ENCODE results near the gene NDC1. TPM values are rescaled to one million over a fixed set of nuclear protein-coding genes. Genes with fewer than 3 reads are reported as not detected.

NDC1 gene
- total RNA-seq, 1 donor from 2014 or later, result 6.4 TPM

DNA sequence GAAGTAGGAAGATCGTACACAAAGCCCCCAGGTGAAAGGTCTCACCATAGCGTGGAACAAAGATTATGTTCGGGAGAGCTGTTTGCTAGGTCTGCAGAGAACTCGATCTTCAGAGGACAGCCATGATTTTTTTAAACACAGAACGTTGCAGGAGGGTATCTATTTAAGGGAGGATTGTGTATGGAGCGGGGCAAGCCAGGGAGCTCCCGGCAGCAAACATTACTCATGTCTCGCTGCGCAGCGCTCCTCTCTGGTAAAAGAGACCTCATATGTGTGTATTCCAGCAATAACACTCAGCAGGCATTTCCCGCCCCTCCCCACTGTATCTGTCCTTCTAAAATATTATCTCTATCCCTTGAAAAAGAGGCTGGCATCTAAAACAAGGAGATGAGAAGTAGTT, 101.8 kb downstream of the NDC1 start:
- DNase-seq (ENCODE audit: missing footprints), result no peak
- no peak for ATAC-seq
- intact Hi-C loops (cut with DNase I), result no loop called here

DNA sequence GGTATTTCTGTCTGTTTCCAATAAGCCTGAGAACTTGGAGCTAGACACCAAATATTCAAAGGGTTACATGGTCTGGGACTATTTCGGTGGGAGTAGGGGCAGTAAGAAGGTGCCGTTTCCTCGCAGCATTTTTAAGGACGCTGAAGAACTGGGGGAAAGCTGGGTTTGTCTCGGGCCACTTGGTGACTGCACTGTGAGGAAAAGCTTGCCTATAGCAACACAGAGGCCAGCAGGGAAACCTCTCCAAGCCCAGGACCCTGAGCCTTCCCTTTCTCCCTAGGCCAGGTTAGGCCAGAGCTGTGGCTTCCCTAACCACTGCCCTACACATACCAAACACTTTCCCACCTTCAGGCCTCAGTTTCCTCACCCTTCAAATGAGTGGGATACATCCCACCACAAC, 102.4 kb downstream of the NDC1 start:
- intact Hi-C loops (cut with DNase I), result no loop called here
- ATAC-seq (no peak), DNase-seq (ENCODE audit: missing footprints) (no peak)

DNA sequence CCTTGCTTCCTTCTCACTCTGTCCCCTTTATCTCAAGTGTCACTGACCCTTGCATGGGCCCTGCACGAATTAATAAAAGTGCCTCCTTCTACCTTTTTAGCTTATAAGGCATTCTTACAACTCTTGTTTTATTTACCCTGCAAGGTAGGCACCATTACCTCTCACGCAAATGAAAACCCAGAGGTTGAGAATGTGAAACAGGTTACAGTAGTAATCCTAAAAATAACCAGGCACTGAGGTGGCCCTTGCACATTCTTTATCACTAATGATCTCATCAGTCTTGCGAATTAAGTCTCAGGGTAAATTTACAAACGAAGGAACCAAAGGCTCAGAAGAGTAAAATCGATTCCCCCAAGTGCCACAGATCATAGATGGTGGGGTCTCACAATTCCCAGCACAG, 102.8 kb downstream of the NDC1 start:
- DNase-seq (ENCODE audit: missing footprints), result no peak
- intact Hi-C loops (cut with DNase I), result no loop called here
- ATAC-seq, result no peak

DNA sequence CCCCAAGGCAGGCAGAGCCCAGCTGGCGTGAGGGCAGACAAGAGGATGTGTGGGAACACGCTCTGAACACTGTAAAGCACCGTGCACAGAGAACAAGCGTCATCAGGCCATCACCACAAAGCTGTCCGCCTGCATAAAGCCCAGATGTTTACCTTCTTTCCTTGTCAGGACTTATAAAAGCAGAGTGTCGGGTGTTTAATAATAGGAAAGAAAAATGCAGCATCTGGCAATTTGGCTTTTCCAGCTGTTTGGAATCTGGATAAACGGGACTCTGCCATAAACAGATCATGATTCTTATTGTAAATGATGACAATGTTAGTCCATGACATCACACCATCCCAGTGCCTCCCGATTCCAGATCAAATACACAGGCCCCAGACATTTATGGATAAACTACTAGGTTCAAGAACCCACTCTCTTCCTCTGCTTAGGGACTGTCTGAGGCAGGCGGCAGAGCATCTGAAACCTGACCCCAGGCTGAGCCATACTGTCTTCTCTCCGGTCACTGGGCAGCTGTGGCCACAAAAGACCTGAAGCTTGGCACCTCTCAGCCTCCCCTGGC, 103.4 kb downstream of the NDC1 start:
- intact Hi-C loops (cut with DNase I), result no loop called here
- DNase-seq (ENCODE audit: missing footprints), result no peak
- no peak for ATAC-seq

DNA sequence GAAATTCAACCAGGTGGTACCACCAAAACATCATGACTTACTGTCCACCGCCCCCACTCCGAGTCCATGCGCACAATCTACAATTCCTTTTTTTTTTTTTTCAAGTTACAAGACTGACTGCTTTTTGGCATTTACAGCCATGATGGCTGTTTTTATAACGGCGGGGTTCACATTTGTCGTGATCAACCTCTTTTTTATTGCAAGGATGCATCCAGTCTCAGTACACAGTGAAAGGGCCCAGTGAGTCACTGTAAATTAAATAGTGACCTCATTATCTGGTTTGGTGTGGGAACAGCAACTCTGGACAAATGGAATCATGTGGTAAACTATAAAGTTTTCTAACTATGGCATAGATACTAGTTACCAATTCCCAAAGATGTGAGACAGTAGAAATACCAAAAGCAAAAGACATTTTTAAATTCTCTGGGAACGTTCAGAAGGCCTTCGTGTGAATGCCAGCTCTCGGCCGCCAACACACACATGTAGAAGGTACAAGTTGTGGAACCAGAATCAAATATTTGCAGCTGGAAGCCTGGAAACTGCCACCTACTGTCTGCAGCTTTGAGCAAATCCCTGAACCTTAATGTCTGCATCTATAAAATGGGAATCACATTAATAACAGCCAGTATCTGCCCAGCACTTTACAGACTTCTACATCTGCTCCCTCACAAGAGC, 104.0 kb downstream of the NDC1 start:
- DNase-seq (ENCODE audit: missing footprints), result no peak
- intact Hi-C loops (cut with DNase I), result no loop called here

DNA sequence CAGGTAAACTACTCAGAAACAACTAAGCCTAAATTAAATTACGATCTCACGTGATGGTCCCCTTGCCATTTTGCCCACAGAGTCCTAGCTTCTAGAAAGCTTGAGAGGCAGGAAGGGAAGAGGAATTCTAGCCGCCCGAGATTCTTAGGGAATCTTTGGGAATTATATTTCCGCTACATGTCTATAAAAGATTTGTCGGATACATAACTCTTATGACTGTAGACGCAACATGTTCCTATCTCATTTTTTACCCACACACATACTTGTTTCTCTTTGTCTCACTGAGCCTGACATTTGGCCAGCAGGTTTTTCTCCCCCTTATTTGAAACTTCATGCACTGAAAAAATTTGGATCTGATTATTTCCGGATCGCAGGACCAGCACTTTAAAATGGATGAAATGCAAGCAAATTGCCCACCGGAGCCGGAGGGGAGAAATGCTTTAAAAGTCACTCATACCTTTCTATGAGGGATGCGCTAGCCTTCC, 104.6 kb downstream of the NDC1 start:
- intact Hi-C loops (cut with DNase I), result no loop called here
- no peak for ATAC-seq
- DNase-seq (ENCODE audit: missing footprints), result no peak

More for the DNA sequence above, 104.0 kb downstream of the NDC1 start:
- ATAC-seq, result no peak

DNA sequence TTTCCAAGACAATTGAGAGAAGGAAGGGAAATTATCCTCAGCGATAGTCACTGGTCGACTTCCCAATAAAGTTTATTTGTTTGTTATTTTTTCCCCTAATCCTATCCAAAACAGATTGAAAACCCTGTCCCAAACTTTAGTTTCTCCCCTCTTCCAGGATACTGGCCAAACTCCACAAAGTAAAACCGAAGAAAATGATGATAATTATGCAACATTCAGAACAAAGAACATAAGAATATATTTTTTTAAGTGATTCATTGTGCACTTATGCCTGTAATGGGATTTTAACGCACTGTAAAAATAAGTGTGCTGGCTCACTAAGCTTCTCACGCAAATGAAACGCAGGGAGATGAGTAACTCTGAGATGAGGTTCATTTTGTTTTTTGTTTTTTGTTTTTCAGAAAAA, 105.2 kb downstream of the NDC1 start:
- no peak for DNase-seq (ENCODE audit: missing footprints)
- intact Hi-C loops (cut with DNase I), result no loop called here
- ATAC-seq, result no peak

DNA sequence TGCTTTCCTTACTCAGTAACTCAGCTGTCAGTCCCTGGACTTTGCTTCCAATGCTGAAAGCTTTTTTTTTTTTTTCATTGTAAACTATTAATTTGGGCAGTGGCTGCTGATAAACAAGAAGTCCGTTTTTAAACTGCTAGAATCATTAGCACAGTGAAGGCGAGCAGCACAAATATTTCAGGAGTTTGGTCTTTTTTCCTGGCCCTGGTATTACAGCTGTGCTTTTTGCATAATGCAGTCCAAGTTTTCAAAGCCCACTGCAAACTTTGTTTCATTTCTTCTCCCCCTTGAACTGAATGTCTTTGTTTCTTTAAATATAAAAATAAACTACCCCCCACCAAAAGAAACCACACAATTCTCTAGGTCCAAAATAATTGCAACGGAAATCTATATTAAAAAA, 105.7 kb downstream of the NDC1 start:
- DNase-seq (ENCODE audit: missing footprints) (no peak), ATAC-seq (no peak)
- intact Hi-C loops (cut with DNase I), result no loop called here

DNA sequence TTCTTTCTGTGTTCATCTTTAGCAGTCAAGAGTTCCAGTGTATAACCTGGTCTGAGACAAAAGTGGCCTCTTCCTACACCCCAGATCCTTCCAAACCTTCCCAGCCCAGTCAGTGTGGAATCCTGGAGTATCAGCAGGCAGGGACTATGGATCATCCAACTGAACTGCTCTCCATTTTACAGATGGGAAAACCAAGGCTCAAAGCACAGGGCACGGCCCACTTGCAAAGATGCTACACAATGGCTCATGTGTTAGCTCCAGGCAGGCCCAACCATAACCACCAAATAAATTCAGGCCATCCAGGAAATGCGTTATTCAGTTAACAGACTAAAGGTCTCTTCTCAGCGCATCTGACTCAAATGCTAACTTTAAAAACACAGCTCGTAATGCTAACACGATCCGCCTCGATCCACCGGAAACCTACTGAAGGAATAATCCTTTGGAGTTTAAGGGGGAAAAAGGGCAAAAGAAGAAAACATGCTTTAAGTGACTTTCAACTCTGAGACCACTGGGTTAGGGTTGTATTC, 106.3 kb downstream of the NDC1 start:
- intact Hi-C loops (cut with DNase I), result no loop called here
- no peak for DNase-seq (ENCODE audit: missing footprints)
- ATAC-seq, result no peak

DNA sequence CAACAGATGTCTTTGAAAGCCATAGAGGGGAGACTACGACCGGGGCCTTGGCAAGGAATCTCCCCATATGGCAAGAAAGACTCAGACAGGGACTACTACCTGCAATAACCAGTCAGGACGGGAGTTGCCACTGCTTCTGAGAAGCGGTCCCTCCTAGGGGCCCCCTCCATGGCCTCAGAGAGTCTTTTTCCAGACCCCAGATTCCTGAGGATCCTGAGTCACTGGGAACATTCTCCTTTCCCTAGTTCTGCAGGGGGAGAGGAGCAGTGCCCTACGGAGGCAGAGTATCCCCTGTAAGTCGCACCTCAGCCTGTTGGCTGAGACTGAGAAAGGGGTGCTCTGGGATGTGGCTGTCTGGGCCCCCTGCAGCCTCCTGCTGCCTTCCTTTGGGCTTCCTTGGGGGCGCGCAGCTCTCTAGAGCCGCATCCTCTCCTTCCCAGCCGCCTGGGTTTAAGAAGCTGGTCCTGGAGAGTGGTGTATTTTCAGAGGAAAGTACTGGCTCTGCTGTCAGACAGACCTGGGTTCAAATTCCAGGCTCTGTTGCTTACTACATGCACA, 107.0 kb downstream of the NDC1 start:
- intact Hi-C loops (cut with DNase I), result no loop called here
- DNase-seq (ENCODE audit: missing footprints) (no peak), ATAC-seq (no peak)

DNA sequence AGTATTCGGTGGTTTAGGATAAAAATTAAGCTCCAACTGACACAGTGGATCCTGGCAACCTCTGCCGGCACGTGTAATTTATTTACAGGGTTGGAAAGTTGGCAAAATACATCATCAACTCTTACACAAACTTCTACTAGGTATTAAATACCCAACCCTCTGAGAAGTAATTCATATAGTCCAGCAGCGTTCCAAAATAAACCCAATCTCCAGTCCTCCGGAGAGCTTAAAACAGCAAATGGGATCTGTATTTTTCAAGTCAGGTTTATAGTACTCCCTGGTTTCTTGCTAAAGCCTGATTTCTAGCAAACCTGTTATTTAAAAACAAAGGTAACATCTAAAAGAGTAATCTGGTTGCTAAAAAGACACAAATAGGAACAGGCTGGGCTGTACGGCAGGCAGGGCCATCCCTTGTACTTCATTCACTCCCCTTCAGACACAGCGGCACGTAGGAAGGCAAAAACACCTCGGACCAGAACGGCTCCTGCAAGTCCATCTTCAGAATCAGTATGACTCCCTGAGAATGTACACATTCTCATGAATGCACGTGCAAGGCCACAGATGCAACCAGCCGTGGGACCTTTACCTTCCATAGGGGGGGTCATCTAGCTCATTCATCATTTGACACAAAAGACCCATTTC, 107.8 kb downstream of the NDC1 start:
- no peak for ATAC-seq
- intact Hi-C loops (cut with DNase I), result no loop called here

DNA sequence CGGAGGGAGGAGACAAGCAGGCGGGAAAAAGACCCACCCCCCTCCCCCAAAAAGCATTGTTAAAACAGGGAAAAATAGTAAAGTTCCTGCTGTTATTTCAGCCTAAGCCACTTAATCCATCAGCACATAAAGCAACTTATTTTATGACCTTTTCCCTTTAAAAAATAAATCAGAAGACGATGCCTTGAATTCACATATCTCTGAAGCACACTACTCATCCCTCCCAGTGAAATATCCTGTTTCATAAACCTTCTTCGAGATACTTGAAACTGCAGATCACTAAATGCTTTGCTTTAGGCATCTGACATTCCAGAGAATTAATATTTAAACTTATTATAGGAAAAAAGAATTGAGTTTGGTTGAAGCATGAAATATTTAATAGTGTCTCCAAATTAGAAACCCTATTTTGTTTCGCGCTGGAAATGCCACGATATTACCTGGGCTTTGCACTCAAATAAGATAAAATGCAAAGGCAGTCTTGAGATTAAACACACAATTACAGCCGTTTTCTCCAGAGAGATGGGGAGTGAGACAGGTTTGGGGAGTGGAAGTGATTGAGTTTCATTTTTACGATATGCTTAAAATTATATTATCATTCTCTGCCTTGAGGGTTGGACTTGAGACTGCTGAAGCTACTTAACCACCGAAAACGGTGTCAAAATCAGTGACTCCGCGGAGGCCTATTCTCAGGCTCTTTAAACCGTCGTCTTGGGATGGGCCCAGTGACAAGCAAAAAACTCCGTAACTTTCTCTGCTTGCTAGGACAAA, 108.5 kb downstream of the NDC1 start:
- DNase-seq (ENCODE audit: missing footprints), result no peak
- no peak for ATAC-seq

More for the DNA sequence above, 107.8 kb downstream of the NDC1 start:
- no peak for DNase-seq (ENCODE audit: missing footprints)

DNA sequence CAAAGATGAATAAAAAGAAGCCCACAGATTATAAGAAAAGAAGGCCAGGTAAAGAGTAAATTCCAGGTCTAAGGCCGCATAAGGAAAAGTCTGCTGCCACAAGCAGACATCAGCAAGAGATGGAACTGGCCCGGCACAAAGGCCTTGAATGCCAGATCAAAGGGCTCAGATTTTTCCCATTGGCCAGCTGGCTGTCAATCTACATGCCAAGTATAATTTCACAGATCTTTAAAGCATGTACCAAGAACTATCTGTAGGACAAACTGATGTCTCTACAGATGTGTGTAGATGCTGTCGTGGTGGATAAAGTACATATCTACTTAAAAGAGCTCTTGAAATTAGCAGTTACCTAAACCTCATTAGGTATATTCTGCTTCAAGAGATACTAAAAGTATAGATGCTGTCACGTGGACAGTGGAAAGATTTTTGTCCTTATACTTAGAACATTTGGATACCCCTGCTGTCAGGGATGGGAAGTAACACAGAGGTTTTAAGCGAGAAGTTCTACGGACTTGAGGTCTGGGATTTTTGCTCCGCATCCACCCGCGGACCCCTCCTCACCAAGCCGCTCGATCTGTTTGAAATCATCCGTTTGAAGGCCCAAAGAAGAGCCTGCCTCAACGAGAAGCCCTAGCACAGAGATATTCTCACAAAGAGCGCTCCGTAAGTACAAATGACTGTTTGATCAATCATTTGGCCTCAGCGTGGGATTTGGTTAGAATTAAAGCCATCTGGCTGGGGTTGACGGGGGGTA, 109.2 kb downstream of the NDC1 start:
- intact Hi-C loops (cut with DNase I), result no loop called here
- DNase-seq (ENCODE audit: missing footprints) (no peak), ATAC-seq (no peak)

More for the DNA sequence above, 108.5 kb downstream of the NDC1 start:
- intact Hi-C loops (cut with DNase I), result no loop called here

DNA sequence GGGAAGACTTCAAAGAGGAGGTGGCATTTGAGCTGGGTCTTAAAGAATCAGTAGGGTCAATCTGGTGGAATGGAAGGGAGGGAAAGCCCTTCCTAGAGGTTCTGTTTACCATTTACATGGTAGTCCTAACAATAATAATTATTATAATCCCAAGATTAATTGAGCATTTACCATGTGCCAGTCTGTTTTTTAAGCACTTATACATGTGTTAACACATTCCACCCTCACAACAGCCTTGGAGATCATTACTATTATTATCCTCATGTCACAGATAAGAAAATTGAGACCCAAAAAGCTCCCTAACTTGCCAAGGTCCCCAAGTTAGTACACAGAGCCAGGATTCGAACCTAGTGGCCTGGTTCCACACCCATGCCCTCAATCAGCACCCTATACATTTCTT, 109.9 kb downstream of the NDC1 start:
- ATAC-seq, result no peak
- DNase-seq (ENCODE audit: missing footprints), result no peak
- intact Hi-C loops (cut with DNase I), result no loop called here

DNA sequence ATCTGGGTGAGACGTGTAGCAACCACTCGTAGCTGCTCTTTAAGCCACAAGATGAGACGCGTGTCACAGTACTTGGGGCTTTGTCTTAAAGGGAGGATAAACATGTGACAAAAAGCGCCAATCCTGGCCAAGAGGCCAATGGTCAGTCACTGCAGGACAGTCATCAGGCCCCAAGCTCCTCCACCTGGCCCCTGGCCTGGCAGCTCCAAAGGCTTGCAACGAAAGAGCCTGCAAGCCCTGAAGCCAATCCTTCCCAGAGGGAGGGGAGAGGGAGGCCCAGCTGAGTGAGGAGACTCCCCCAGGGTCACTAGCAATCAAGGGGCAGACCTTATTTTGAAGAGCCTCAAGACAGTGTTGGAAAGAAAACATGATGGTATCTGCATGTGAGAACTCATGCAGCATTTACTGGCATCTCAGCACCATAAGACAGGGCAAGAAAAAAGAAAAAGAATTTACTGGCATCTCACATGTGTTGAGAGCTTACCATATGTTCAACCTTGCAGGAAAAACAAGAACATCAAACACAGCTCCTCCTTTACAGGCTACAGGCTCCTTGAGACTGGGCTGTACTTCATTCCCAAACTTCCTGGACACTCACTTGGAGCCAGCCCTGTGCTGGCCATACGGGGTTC, 110.5 kb downstream of the NDC1 start:
- DNase-seq (ENCODE audit: missing footprints) (no peak), ATAC-seq (no peak)
- intact Hi-C loops (cut with DNase I), result no loop called here

DNA sequence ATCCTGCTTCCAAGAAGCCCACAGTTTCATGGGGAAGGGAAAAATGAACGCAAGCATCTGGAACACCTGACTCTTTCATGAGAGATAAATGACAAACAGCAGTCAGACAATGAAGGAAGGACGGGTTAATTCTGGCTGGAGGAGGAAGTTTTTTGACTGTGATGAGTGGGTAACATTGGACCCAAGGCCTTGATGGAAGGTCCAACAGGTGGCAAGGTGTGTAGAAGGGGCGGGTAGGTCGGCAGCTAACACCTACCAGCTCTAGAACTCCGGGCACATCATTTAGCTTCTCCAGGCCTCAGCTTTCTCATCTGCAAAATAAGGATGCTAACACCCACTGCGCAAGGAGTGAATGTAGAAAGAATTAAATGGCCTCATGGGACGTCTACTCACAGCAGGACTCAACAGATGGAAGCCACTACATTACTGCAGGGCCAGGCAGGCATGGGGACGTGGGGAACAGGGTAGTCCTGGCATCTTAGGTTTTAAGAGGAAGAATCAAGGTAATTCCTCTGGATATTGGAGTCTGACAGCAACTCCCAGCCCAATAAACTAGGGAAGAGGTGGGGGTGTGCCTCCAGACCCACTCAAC, 112.0 kb downstream of the NDC1 start:
- DNase-seq (ENCODE audit: missing footprints) (no peak), ATAC-seq (no peak)
- intact Hi-C loops (cut with DNase I), result no loop called here

DNA sequence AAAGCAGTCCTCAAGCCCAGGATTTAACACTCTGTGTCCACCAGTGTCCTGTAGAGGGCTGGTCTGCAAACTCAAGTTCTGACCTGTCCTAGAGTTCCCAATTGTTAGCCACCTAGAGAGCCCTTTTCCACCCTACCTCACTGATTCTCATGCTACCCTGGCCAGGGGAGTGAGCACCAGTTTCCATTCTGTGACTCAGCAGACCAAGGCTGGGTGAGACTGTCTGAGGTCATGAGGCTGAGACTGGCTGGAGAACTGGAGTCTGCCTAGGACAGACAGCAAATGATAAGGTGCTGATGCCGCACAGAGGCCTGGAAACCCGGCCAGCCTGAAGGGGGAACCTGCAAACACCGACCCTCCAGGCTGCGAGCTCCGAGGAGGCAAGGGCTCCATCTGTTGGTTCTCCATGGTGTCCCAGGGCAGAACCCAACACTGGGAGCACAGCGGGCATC, 112.8 kb downstream of the NDC1 start:
- ATAC-seq (no peak), DNase-seq (ENCODE audit: missing footprints) (no peak)
- intact Hi-C loops (cut with DNase I), result no loop called here

DNA sequence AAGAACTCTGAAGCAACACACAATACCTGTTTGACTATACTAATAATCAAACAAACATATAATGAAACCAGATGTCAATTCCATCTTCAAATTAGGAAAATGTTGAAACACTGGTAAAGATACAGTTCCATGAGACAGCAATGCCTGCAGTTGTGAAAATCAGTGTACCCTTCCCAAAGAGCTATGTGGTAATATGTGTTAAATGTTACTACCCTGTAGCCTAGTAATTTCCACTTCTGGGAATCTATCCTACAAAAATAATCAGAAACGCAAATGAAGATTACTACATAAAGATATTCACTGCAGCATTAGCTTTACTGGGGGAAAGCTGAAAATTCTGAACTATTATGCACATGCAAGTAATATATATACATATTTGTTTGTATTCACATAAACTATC, 116.1 kb downstream of the NDC1 start:
- no peak for DNase-seq (ENCODE audit: missing footprints)
- no peak for ATAC-seq
- intact Hi-C loops (cut with DNase I), result no loop called here
